ENCODE results near the gene PHLPP1. TPM values are rescaled to one million over a fixed set of nuclear protein-coding genes. Genes with fewer than 3 reads are reported as not detected.
A peak's percentile ranks its signal among the peaks of the same experiment; 100 is the strongest.

The PHLPP1 gene
- total RNA-seq, 1 experiment from 2014 or later, result 39.9 TPM

- no peaks in the 10 kb centered on the region for H4K20me1 ChIP-seq (ENCODE audit: control insufficient read depth, insufficient read depth, insufficient read length)
- H3K79me1 ChIP-seq (ENCODE audit: insufficient read depth, low read depth, low read length, poor library complexity, severe bottlenecking), result peaks cover 12% of the 10 kb centered on the region
- no peak overlapping the region for H3K18ac ChIP-seq (ENCODE audit: insufficient read length, low read depth, low read length)
- no peak overlapping the region for H2BK15ac ChIP-seq (ENCODE audit: low read depth, low read length)
- H3K36me3 Mint-ChIP-seq (ENCODE audit: insufficient read depth in 1 of 3, low read depth in 3 of 3), result peaks cover 0 to 2% (median 0%) of the 10 kb centered on the region in 3 experiments; a peak in 1 of 7 replicates
- no peak overlapping the region for H4K8ac ChIP-seq (replicated peaks; ENCODE audit: insufficient read length, low read depth, low read length)
- H3K23ac ChIP-seq (ENCODE audit: insufficient read length, low read depth, low read length), result no peak overlapping the region
- TF ChIP-seq, protein P1, sequence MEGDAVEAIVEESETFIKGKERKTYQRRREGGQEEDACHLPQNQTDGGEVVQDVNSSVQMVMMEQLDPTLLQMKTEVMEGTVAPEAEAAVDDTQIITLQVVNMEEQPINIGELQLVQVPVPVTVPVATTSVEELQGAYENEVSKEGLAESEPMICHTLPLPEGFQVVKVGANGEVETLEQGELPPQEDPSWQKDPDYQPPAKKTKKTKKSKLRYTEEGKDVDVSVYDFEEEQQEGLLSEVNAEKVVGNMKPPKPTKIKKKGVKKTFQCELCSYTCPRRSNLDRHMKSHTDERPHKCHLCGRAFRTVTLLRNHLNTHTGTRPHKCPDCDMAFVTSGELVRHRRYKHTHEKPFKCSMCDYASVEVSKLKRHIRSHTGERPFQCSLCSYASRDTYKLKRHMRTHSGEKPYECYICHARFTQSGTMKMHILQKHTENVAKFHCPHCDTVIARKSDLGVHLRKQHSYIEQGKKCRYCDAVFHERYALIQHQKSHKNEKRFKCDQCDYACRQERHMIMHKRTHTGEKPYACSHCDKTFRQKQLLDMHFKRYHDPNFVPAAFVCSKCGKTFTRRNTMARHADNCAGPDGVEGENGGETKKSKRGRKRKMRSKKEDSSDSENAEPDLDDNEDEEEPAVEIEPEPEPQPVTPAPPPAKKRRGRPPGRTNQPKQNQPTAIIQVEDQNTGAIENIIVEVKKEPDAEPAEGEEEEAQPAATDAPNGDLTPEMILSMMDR (conservative IDR thresholded peaks at IDR 0.05), result no peak
- H3K4me1 ChIP-seq (ENCODE audit: insufficient read depth, low read length), result peaks cover 26% of the 10 kb centered on the region
- no peak overlapping the region for H2AK5ac ChIP-seq (ENCODE audit: insufficient read length, low read length)
- H4K91ac ChIP-seq (ENCODE audit: insufficient read length, low read depth, low read length), result no peak overlapping the region
- peak overlapping the region in 1 of 2 experiments; percentile 45; a peak in 1 of 5 replicates for H3K4me3 Mint-ChIP-seq
- no peak overlapping the region for H3K4me2 ChIP-seq (ENCODE audit: insufficient read depth, insufficient read length, low read length)
- H3K56ac ChIP-seq (ENCODE audit: insufficient read length, low read depth, low read length), result no peak overlapping the region
- no peak overlapping the region for H2BK12ac ChIP-seq (ENCODE audit: insufficient read length, low read depth, low read length)
- WGBS (ENCODE audit: extremely low coverage, insufficient read length, low lambda C conversion rate), result no CpG with 5 or more reads among the region's 7 CpGs
- peak overlapping the region; percentile 7 to 12 (median 10); a peak in 5 of 7 replicates for H3K27ac Mint-ChIP-seq
- H3K9me3 Mint-ChIP-seq, result no peaks in the 10 kb centered on the region
- no peak overlapping the region for H3K14ac ChIP-seq (ENCODE audit: insufficient read depth, low read length)
- no peaks in the 10 kb centered on the region for H3K9me3 ChIP-seq (ENCODE audit: control insufficient read depth, low read depth, low read length)
- H3K4me1 Mint-ChIP-seq, result peaks cover 72 to 77% of the 10 kb centered on the region in 2 experiments
- H3K27me3 Mint-ChIP-seq (ENCODE audit: low read depth), result no peaks in the 10 kb centered on the region
- no peak overlapping the region for H4K5ac ChIP-seq (ENCODE audit: insufficient read length, low read depth, low read length)
- DNase-seq, result no peak
- H2BK5ac ChIP-seq (ENCODE audit: insufficient read length, low read length), result no peak overlapping the region
- no peak overlapping the region for H3T11ph ChIP-seq (ENCODE audit: low read length)
- no peak overlapping the region for H2BK120ac ChIP-seq (ENCODE audit: low read depth, low read length, poor library complexity, severe bottlenecking)
- H3K4ac ChIP-seq (ENCODE audit: low read depth, low read length), result no peak overlapping the region
- peak overlapping the region; percentile 26 for H3K27ac ChIP-seq (ENCODE audit: insufficient read length, low read depth, low read length)
- no peaks in the 10 kb centered on the region for H3K27me3 ChIP-seq (ENCODE audit: insufficient read depth, low read length)
- H2BK20ac ChIP-seq (ENCODE audit: low read depth, low read length, poor library complexity, severe bottlenecking), result no peak overlapping the region
- no peak overlapping the region for H3K9ac ChIP-seq (ENCODE audit: extremely low read depth, insufficient read length, low read length)
- H3K23me2 ChIP-seq (ENCODE audit: insufficient read length, low read depth, low read length, poor library complexity, severe bottlenecking), result peaks cover 3% of the 10 kb centered on the region
- peaks cover 59% of the 10 kb centered on the region; the same call in 1 of the 2 replicates for H3K79me2 ChIP-seq (ENCODE audit: insufficient read depth, low read length)
- no peak overlapping the region for H2AFZ ChIP-seq (ENCODE audit: low read length)
Observed at GRCh38 chr18:62763101-62763521, 47.8 kb downstream of the PHLPP1 start.

Data from H9 (cell line).